ENCODE measurements around the gene LRP6.

The LRP6 gene

DNA sequence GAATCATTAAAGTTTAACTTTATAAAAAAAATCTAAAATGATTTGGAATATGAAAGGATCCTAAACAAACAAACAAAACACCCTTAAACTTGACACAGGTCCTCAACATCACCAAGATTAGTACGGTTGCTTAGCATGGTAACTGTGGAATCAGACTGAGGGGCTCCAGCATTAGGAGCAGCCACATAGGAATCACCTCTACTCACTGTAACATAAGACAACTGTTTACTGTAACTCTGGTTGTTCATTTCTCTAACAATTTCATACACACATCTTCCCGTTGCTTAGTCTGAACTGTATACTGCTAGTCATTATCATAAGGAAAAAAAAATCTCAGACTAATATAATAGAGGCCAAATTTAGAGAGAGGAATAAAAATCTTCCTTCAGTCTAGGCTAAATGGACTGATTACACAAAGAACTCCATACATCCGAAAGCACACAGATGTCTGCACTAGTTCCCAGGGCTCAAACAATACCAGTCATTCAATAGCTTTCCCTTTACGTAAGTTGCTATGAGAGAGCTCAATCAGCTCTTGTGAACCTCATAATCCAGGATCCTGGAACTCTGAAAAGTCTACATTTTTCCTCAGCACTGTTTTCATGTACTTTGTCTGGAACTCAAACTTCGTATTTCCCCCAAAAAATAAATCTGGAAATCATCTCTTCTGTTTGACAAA lies 26.0 kb downstream of the LRP6 start:
- Histone ChIP-seq H3K27me3 (ENCODE audit: insufficient read depth, low read length) (no peaks in the 10 kb centered on the region), H3K14ac (ENCODE audit: low read length) (no peak overlapping the region), H4K12ac (ENCODE audit: low read depth, low read length) (no peak overlapping the region), H3K4ac (ENCODE audit: low read depth, low read length) (no peak overlapping the region), H2BK120ac (ENCODE audit: insufficient read depth, low read length, poor library complexity) (no peak overlapping the region), H4K8ac (ENCODE audit: low read depth, low read length) (no peak overlapping the region), H3K79me2 (ENCODE audit: control insufficient read depth, insufficient read depth, low read length, poor library complexity) (no peaks in the 10 kb centered on the region), H2BK12ac (ENCODE audit: low read length) (no peak overlapping the region), H3K27ac (ENCODE audit: low read depth, low read length) (no peak overlapping the region), H3K9ac (ENCODE audit: low read length) (no peak overlapping the region), H2AK5ac (ENCODE audit: low read length) (no peak overlapping the region), H2AFZ (ENCODE audit: insufficient read depth, low read length, poor library complexity) (no peak overlapping the region), H3K36me3 (ENCODE audit: control insufficient read depth in 1 of 2, insufficient read depth in 2 of 2, low read length in 2 of 2) (peaks cover 3% of the 10 kb centered on the region in 2 experiments), H4K91ac (ENCODE audit: low read depth, low read length) (no peak overlapping the region), H3K23ac (ENCODE audit: low read length) (no peak overlapping the region), H3K4me2 (ENCODE audit: low read length) (no peak overlapping the region), H3K4me1 (ENCODE audit: control insufficient read depth in 1 of 2, insufficient read depth in 2 of 2, low read length in 2 of 2) (no peaks in the 10 kb centered on the region), H3K9me3 (ENCODE audit: insufficient read depth, low read depth, low read length) (no peaks in the 10 kb centered on the region), H2BK5ac (ENCODE audit: low read depth, low read length, poor library complexity) (no peak overlapping the region), H3K79me1 (ENCODE audit: low read length) (no peaks in the 10 kb centered on the region), H3K4me3 (ENCODE audit: low read depth, low read length) (no peak overlapping the region), H3K18ac (ENCODE audit: low read length) (no peak overlapping the region)
- no CpG with 5 or more reads among the region's 5 CpGs for WGBS (ENCODE audit: extremely low coverage, insufficient coverage, insufficient read length)
- no peak for DNase-seq

DNA sequence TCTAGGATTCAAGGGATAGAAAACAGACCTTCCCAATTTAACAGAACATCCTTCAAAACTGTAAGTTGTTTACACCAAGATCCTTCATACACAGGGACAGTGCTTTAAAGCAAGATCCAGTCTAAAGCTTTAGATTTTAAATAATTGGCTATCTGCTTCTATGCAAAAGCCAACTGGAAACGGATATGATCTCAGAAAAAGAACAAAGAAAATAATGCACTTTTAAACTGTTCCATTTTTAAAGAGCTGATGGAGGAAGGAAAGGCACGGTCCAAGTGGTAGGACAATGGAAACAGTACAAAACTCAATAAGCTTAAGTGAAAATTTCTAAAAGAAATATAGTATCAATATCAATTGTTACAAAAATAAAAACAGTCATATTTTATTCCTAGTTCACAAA lies 27.7 kb downstream of the LRP6 start:
- DNase-seq = no peak
- Histone ChIP-seq H4K12ac (ENCODE audit: low read depth, low read length) (no peak overlapping the region), H3K4me3 (ENCODE audit: low read depth, low read length) (no peak overlapping the region), H3K9me3 (ENCODE audit: insufficient read depth, low read depth, low read length) (no peaks in the 10 kb centered on the region), H3K27me3 (ENCODE audit: insufficient read depth, low read length) (no peaks in the 10 kb centered on the region), H4K8ac (ENCODE audit: low read depth, low read length) (no peak overlapping the region), H2BK5ac (ENCODE audit: low read depth, low read length, poor library complexity) (no peak overlapping the region), H2AK5ac (ENCODE audit: low read length) (no peak overlapping the region), H3K79me1 (ENCODE audit: low read length) (no peaks in the 10 kb centered on the region), H3K23ac (ENCODE audit: low read length) (no peak overlapping the region), H3K79me2 (ENCODE audit: control insufficient read depth, insufficient read depth, low read length, poor library complexity) (peaks cover under 1% of the 10 kb centered on the region), H2BK12ac (ENCODE audit: low read length) (no peak overlapping the region), H3K36me3 (ENCODE audit: control insufficient read depth in 1 of 2, insufficient read depth in 2 of 2, low read length in 2 of 2) (peaks cover 3% of the 10 kb centered on the region in 2 experiments), H2BK120ac (ENCODE audit: insufficient read depth, low read length, poor library complexity) (no peak overlapping the region), H3K18ac (ENCODE audit: low read length) (no peak overlapping the region), H3K9ac (ENCODE audit: low read length) (no peak overlapping the region), H3K27ac (ENCODE audit: low read depth, low read length) (no peak overlapping the region), H3K4me2 (ENCODE audit: low read length) (no peak overlapping the region), H3K4ac (ENCODE audit: low read depth, low read length) (no peak overlapping the region), H3K4me1 (ENCODE audit: control insufficient read depth in 1 of 2, insufficient read depth in 2 of 2, low read length in 2 of 2) (no peaks in the 10 kb centered on the region), H3K14ac (ENCODE audit: low read length) (no peak overlapping the region), H4K91ac (ENCODE audit: low read depth, low read length) (no peak overlapping the region), H2AFZ (ENCODE audit: insufficient read depth, low read length, poor library complexity) (no peak overlapping the region)
- no CpG with 5 or more reads among the region's 2 CpGs for WGBS (ENCODE audit: extremely low coverage, insufficient coverage, insufficient read length)

DNA sequence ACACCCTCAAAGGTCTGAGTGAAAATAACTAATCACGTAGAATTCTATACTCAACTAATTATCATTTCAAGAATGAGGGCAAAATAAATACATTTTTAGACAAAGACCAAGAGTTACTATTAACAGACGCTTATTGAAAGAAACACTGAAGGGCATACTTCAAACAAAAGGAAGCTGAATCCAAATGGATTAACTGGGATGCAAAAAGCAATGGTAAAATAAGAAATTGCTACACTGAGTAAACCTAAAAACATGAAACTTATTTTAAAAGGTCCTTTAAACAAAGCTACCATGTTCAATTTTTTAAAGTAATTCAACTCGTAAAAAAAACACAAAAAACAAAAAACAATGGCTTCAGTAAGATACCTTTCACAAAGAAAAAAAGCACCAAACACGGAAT lies 28.2 kb downstream of the LRP6 start:
- Histone ChIP-seq H3K4me1 (ENCODE audit: control insufficient read depth in 1 of 2, insufficient read depth in 2 of 2, low read length in 2 of 2) (no peaks in the 10 kb centered on the region), H3K9ac (ENCODE audit: low read length) (no peak overlapping the region), H2AFZ (ENCODE audit: insufficient read depth, low read length, poor library complexity) (no peak overlapping the region), H3K14ac (ENCODE audit: low read length) (no peak overlapping the region), H3K23ac (ENCODE audit: low read length) (no peak overlapping the region), H3K27ac (ENCODE audit: low read depth, low read length) (no peak overlapping the region), H3K79me1 (ENCODE audit: low read length) (no peaks in the 10 kb centered on the region), H3K79me2 (ENCODE audit: control insufficient read depth, insufficient read depth, low read length, poor library complexity) (peaks cover 2% of the 10 kb centered on the region), H2BK120ac (ENCODE audit: insufficient read depth, low read length, poor library complexity) (no peak overlapping the region), H3K4me2 (ENCODE audit: low read length) (no peak overlapping the region), H2BK5ac (ENCODE audit: low read depth, low read length, poor library complexity) (no peak overlapping the region), H3K4ac (ENCODE audit: low read depth, low read length) (no peak overlapping the region), H4K8ac (ENCODE audit: low read depth, low read length) (no peak overlapping the region), H3K4me3 (ENCODE audit: low read depth, low read length) (no peak overlapping the region), H3K27me3 (ENCODE audit: insufficient read depth, low read length) (no peaks in the 10 kb centered on the region), H3K36me3 (ENCODE audit: control insufficient read depth in 1 of 2, insufficient read depth in 2 of 2, low read length in 2 of 2) (peaks cover under 1% of the 10 kb centered on the region in 2 experiments), H2BK12ac (ENCODE audit: low read length) (no peak overlapping the region), H4K91ac (ENCODE audit: low read depth, low read length) (no peak overlapping the region), H3K18ac (ENCODE audit: low read length) (no peak overlapping the region), H4K12ac (ENCODE audit: low read depth, low read length) (no peak overlapping the region), H2AK5ac (ENCODE audit: low read length) (no peak overlapping the region), H3K9me3 (ENCODE audit: insufficient read depth, low read depth, low read length) (no peaks in the 10 kb centered on the region)
- DNase-seq = no peak
- WGBS (ENCODE audit: extremely low coverage, insufficient coverage, insufficient read length) = no CpG with 5 or more reads among the region's 4 CpGs

- DNase-seq = no peak
- H3K79me1 ChIP-seq (ENCODE audit: low read length) = no peaks in the 10 kb centered on the region
- no peak overlapping the region for H2AK5ac ChIP-seq (ENCODE audit: low read length)
- no peak overlapping the region for H3K4me3 ChIP-seq (ENCODE audit: low read depth, low read length)
- H3K4ac ChIP-seq (ENCODE audit: low read depth, low read length) = peak overlapping the region; percentile 75
- H3K36me3 ChIP-seq (ENCODE audit: control insufficient read depth in 1 of 2, insufficient read depth in 2 of 2, low read length in 2 of 2) = no peaks in the 10 kb centered on the region
- no peak overlapping the region for H3K9ac ChIP-seq (ENCODE audit: low read length)
- H3K14ac ChIP-seq (ENCODE audit: low read length) = no peak overlapping the region
- H4K12ac ChIP-seq (ENCODE audit: low read depth, low read length) = no peak overlapping the region
- H3K18ac ChIP-seq (ENCODE audit: low read length) = no peak overlapping the region
- H4K91ac ChIP-seq (ENCODE audit: low read depth, low read length) = no peak overlapping the region
- no peak overlapping the region for H2BK5ac ChIP-seq (ENCODE audit: low read depth, low read length, poor library complexity)
- no peak overlapping the region for H3K4me2 ChIP-seq (ENCODE audit: low read length)
- H3K27me3 ChIP-seq (ENCODE audit: insufficient read depth, low read length) = no peaks in the 10 kb centered on the region
- no peak overlapping the region for H2BK12ac ChIP-seq (ENCODE audit: low read length)
- H2AFZ ChIP-seq (ENCODE audit: insufficient read depth, low read length, poor library complexity) = no peak overlapping the region
- H4K8ac ChIP-seq (ENCODE audit: low read depth, low read length) = no peak overlapping the region
- H3K23ac ChIP-seq (ENCODE audit: low read length) = no peak overlapping the region
- no peaks in the 10 kb centered on the region for H3K4me1 ChIP-seq (ENCODE audit: control insufficient read depth in 1 of 2, insufficient read depth in 2 of 2, low read length in 2 of 2)
- H2BK120ac ChIP-seq (ENCODE audit: insufficient read depth, low read length, poor library complexity) = no peak overlapping the region
- H3K9me3 ChIP-seq (ENCODE audit: insufficient read depth, low read depth, low read length) = no peaks in the 10 kb centered on the region
- H3K27ac ChIP-seq (ENCODE audit: low read depth, low read length) = no peak overlapping the region
- H3K79me2 ChIP-seq (ENCODE audit: control insufficient read depth, insufficient read depth, low read length, poor library complexity) = peaks cover 2% of the 10 kb centered on the region
Measured at GRCh38 chr12:12236896-12237295, 29.9 kb downstream of the LRP6 start.
